ENCODE measurements around the gene CRAMP1.

- TF ChIP-seq CTCF (IDR thresholded peaks at IDR 0.05; ENCODE audit: low read length) (no peak), EZH2 (optimal IDR thresholded peaks at IDR 0.05; ENCODE audit: low read depth, low read length) (no peak)
Measured at GRCh38 chr16:1596516-1596915, 15.6 kb upstream of the CRAMP1 start.
